ENCODE data around the gene CHML. TPM values are rescaled to one million over a fixed set of nuclear protein-coding genes. Genes with fewer than 3 reads are reported as not detected.

Gene CHML
- total and polyA plus RNA-seq, 2 experiments from 2014 or later, result 3.3 to 8.8 TPM

DNA sequence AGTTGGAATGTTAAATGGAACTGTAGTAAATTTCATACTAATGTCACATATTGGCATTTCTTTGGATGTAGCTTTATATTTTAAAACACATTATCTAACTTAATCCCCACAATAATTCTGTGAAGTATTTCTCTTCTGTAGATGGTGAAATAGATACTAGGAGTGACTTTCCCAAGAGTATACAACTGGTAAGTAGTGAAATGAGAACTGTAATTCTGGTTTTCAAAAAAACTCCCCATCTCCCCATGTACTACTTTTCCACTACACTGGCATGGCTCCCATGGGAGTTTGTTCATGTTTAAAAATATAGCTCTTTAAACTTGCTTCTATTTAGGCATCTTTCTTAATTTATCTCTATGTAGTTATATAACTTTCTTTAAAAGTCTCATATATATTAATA lies 10.2 kb downstream of the CHML start:
- no peaks in the 10 kb centered on the region for H3K9me3 ChIP-seq (ENCODE audit: low read depth)
- no peak for DNase-seq (ENCODE audit: low read depth in 1 of 2, low spot score in 1 of 2)
- no peaks in the 10 kb centered on the region for H3K27me3 ChIP-seq
- no peaks in the 10 kb centered on the region for H3K36me3 ChIP-seq
- TF ChIP-seq, protein P1, sequence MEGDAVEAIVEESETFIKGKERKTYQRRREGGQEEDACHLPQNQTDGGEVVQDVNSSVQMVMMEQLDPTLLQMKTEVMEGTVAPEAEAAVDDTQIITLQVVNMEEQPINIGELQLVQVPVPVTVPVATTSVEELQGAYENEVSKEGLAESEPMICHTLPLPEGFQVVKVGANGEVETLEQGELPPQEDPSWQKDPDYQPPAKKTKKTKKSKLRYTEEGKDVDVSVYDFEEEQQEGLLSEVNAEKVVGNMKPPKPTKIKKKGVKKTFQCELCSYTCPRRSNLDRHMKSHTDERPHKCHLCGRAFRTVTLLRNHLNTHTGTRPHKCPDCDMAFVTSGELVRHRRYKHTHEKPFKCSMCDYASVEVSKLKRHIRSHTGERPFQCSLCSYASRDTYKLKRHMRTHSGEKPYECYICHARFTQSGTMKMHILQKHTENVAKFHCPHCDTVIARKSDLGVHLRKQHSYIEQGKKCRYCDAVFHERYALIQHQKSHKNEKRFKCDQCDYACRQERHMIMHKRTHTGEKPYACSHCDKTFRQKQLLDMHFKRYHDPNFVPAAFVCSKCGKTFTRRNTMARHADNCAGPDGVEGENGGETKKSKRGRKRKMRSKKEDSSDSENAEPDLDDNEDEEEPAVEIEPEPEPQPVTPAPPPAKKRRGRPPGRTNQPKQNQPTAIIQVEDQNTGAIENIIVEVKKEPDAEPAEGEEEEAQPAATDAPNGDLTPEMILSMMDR (IDR thresholded peaks at IDR 0.05; ENCODE audit: low read depth, low read length), result no peak
- H3K27ac ChIP-seq, result no peak overlapping the region
- H3K4me1 ChIP-seq (ENCODE audit: low read depth), result peaks cover 4% of the 10 kb centered on the region
- no peak overlapping the region for H3K4me3 ChIP-seq

DNA sequence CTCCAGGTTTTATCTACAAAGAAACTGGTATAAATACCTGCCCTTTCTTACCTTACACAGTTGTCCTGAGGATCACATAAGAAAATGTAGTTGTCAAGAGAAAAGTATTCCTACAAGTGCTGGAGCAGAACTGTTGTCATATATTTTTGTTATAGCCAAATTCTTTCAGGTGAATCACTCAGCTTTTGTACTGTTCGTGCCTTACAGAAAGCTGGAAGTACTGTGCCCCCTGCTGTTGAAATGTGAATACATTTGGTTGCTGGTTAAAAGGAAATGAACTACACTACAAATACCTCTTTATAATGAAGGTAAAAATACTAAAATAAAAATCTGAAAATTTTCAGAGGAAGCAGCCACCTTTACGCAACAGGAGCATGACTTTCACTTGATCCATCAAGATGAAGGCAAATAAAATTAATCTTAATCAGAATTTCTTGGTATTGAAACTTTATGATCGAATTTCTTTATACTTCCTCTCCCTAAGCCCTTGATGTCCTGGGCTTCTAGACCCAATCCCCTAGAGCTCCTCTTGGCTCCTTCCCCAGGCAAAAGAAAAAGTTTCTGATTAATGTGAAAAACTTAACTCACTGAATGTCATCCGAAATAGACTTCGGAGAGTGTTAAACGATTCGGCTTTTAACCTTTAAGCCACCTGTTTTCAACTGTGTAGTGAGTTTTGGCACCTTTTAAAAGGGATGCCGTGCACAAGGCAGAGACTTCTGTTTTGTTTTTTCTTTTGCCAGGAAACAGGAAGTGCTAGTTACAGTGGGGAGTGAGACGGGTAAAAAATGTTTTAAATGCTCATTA lies 12.5 kb downstream of the CHML start:
- H3K27me3 ChIP-seq, result no peaks in the 10 kb centered on the region
- H3K9me3 ChIP-seq (ENCODE audit: low read depth), result no peaks in the 10 kb centered on the region
- no peak overlapping the region for H3K27ac ChIP-seq
- TF ChIP-seq, protein P1 (IDR thresholded peaks at IDR 0.05; ENCODE audit: low read depth, low read length), result peak; percentile 67
- no peak overlapping the region for H3K4me3 ChIP-seq
- no peaks in the 10 kb centered on the region for H3K36me3 ChIP-seq
- peaks cover 1% of the 10 kb centered on the region for H3K4me1 ChIP-seq (ENCODE audit: low read depth)
- DNase-seq (ENCODE audit: low read depth in 1 of 2, low spot score in 1 of 2), result peak; percentile 52 to 85

DNA sequence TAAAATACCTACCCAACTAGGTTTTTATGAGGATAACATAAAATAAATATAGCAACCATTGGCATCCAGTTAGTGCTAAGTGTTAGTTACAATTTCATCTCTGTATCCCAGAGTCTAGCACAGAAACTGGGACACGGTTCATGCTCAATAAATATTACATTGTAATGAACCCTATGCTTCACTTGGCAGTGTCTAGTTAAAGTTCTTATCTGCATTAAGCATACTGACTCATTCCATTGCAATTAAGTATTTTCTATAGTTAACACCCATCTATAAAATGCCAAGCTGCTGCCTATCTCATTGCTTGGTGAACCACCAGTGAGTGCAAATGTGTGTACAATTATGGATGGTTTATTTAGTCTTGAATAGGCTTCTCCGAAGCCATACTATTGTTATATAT lies 15.2 kb downstream of the CHML start:
- TF ChIP-seq, protein P1 (IDR thresholded peaks at IDR 0.05; ENCODE audit: low read depth, low read length), result no peak
- Histone ChIP-seq H3K9me3 (ENCODE audit: low read depth) (no peaks in the 10 kb centered on the region), H3K36me3 (no peaks in the 10 kb centered on the region), H3K4me1 (ENCODE audit: low read depth) (no peaks in the 10 kb centered on the region), H3K27ac (no peak overlapping the region), H3K4me3 (no peak overlapping the region), H3K27me3 (no peaks in the 10 kb centered on the region)
- DNase-seq (ENCODE audit: low read depth in 1 of 2, low spot score in 1 of 2), result peak in 1 of 2 donors; percentile 51

DNA sequence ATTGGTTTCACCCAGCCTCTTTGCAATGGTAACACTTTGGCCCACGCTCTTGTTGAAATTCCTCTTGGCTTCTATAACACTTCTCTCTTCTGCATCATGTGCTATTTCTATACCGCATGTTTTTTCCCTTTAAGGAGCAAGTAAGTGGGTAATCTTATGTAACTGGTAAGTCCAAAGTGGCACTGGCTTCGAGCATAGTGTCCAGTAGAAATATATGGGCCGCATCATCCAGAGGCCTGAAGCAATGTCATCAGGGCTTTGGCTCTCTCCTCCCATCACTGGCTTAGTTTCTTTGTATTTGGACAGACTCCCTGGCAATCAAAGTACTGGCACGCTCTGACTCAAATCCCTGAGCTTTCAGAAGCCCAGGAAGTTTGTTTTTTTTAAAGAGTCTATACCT lies 17.5 kb downstream of the CHML start:
- no peaks in the 10 kb centered on the region for H3K36me3 ChIP-seq
- H3K4me1 ChIP-seq (ENCODE audit: low read depth), result no peaks in the 10 kb centered on the region
- no peak overlapping the region for H3K4me3 ChIP-seq
- DNase-seq (ENCODE audit: low read depth in 1 of 2, low spot score in 1 of 2), result no peak
- H3K27me3 ChIP-seq, result no peaks in the 10 kb centered on the region
- H3K27ac ChIP-seq, result no peak overlapping the region
- TF ChIP-seq, protein P1 (IDR thresholded peaks at IDR 0.05; ENCODE audit: low read depth, low read length), result no peak
- no peaks in the 10 kb centered on the region for H3K9me3 ChIP-seq (ENCODE audit: low read depth)

DNA sequence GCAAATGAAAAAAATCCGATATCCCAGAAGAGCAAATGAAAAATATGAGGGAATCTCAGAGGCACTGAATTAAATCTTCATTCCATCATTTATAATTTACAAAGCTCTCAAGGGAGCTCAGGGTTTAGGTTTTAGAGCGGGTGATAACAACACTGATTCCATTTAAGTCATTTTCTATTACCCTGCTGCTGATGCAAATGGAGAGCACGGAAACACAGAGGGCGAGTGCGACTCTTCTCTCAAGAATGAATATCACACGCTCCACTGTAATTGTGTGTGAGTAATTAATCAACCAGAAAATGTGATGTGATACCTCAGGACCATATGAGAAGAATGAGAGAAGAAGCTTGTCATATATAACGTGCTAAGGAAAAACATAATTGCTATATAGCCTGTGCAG lies 22.7 kb downstream of the CHML start:
- TF ChIP-seq, protein P1 (IDR thresholded peaks at IDR 0.05; ENCODE audit: low read depth, low read length), result no peak
- DNase-seq (ENCODE audit: low read depth in 1 of 2, low spot score in 1 of 2), result no peak
- no peaks in the 10 kb centered on the region for H3K4me1 ChIP-seq (ENCODE audit: low read depth)
- H3K4me3 ChIP-seq, result no peak overlapping the region
- H3K36me3 ChIP-seq, result no peaks in the 10 kb centered on the region
- H3K27me3 ChIP-seq, result no peaks in the 10 kb centered on the region
- no peak overlapping the region for H3K27ac ChIP-seq
- H3K9me3 ChIP-seq (ENCODE audit: low read depth), result no peaks in the 10 kb centered on the region

All from cardiac muscle cell (in vitro differentiated cells and primary cell).